NCI-H69 (cell line): Measurements from ENCODE around the gene ASPG.

Experiments
- DNase-seq: peaks from one replicate; lab custom pipeline; 2025; lab: John Stamatoyannopoulos, UW

ASPG gene

DNA sequence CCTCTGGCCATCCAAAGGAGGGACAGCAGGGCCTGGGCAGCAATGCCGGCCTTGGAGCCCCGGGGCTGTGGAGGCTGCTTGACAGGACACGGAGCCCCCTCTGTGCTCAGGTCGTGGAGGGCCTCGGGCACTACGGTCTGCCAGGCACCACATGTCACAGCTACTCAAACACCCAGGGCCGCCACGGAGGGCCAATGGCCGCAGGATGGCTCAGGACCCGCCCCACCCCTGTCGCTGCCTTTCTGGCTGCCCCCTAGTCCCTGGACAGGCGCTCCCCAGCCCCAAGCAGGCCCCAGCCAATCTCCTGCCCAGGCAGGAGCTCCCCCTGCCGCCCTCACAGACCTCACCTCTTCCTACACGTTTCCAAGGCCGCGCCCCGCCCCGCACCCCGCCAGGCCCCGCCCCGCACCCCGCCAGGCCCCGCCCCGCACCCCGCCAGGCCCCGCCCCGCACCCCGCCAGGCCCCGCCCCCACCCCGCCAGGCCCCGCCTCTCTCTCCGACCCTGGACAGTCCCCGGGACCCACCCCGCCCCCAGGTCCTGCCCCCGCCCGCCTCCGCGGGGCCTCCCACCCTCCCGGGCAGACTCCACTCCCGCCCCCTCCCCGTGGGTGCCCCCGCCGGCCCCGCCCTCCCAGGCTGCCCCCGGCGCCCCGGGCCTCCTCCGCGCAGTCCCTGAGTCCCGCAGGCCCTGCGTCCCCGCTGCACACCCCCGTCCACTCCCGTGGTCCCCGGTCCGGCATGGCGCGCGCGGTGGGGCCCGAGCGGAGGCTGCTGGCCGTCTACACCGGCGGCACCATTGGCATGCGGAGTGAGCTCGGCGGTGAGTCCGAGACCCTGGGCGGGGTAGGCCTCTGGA, at the start of gene ASPG:
ASPG (plus strand) TSS at position 669 of the 857 bp plus-strand sequence; CDS start at position 740, 71 bp downstream.
- DNase-seq = no peak

DNA sequence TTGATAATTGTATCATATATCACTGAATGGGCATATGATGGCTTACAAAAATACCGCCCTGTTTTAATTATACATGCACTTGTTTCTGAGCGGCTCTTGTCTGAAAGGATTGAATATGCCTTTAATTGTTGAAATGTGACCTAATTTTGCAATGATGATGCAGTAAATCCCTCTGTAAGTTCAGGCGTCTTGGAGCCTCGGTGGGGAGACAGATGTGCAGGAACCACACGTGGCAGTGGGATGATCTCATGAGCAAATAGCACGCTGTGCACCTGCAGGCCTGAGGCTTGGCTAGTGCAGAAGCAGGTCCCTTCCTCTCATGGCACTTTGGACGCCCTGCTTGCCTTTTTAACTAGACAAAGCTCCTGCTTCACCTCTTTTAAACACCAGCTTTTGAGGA, 49.3 kb upstream of the ASPG start:
- DNase-seq = peak; percentile 79

DNA sequence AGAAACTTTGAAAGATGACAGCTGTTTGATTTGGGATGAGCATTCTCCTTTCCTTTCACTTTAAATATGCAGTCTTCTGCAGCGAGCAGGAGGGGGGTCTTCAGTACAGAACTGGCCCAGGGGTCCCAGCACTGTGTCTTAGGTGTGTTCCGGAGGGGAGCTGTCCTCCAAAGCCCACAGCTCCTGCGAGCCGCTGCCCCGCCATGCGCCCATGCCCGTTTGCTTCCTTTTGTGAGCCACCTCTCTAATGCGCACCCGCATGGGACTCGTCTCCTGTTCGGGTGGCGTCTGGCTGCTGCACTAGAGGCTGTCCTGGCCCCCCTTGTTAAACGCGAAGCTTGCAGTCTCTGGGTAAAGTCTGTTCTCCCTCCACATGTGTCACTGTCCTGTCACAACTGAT, 48.4 kb upstream of the ASPG start:
- DNase-seq = no peak

DNA sequence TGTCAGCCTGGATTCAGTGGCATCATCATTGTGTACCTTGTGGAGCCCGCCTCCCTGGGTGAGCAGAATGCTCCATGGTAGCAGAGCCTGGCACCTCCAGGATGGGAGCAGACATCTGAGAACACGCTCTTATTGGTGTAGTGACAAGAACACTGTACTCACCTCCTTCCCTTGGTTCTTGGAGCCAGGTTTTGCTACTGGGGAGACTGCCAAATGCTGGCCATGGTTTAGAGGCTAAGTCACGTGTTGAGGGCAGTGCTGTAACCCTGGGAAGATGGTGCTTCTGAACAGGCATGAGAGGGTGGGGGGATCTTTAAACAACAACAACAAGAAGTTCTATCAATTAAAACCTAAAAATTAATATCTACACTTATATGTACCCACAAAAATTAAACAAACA, 47.6 kb upstream of the ASPG start:
- DNase-seq = no peak

DNA sequence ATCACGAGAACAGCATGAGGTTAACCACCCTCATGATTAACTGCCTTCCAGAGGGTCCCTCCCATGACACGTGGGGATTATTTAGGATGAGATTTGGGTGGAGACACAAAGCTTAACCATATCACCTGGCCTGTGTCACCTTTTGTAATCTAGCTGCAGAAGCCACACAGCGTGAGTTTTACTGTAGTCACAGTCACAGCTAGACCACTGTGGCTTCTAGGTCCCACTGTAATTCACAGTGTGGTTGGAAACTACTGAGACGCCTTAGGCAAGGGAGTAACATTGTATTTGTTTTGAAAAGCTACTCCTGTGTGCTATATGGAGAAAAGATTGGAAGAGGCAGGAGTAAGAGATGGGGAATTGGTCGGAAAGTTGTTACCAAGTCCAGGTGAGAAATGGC, 46.3 kb upstream of the ASPG start:
- DNase-seq = no peak

DNA sequence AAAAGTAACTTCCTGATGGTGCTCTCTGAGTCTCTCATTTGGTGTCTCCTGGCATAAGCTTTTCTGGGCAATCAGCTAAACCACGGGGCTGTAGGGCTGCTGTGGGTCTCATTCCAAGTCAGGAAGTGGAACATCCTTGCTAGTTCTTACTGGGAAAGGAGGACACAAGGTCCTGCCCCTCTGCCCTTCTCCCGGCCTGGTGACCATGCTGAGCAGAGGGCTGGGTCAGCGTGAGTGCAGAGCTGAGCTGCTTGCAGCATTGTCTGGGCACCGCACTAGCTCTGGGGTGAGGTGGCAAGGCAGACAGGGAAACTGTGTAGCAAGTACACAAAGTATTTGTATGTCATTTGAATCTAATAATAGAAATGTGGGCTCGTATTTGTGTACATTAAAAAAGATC, 45.0 kb upstream of the ASPG start:
- no peak for DNase-seq

DNA sequence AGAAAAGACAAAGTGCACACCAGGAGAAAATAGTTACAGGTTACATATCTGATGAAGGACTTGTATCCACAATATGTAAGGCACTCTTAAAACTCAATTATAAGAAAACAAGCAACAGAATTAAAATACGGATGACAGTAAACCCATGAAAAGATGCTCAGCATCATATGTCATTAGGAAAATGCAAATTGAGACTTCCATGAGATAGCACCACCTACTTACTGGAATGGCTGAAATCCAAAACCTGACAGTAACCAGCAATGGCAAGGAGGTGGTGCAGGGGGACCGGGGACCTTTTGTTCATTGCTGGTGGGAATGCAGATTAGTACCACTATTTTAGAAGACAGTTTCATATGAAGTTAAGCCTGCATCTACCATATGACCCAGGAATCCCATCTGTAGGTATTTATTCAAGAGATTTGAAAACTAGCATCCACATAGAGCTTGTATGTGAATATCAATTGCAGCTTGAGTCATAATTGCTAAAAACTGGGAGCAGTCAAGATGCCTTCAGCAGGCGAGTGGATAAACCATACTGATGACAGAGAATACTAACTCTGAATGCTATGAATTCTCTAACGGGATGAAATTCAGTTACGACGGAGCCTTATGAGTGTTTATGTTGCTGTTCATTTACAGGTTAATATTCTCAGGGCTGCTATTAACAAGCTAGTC, 43.9 kb upstream of the ASPG start:
- DNase-seq = no peak

DNA sequence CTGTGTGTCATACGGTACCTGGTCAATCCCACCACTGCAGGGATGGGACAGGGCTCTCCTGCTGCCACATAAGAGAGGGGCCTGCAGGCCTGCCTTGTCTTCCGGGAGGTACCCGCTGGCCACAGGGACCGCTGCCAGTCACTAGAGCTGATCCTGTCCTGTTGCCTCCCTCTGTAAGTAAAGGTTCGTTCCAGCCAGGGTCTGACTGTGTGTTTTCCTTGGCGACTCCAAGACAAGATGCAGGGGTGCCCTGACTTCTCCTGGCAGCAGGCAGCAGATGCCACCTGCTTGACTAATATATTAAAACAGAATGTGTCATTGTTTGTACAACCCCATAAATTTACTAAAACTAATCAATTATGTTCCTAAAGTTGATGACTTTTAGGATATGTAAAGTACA, 41.5 kb upstream of the ASPG start:
- DNase-seq = no peak

DNA sequence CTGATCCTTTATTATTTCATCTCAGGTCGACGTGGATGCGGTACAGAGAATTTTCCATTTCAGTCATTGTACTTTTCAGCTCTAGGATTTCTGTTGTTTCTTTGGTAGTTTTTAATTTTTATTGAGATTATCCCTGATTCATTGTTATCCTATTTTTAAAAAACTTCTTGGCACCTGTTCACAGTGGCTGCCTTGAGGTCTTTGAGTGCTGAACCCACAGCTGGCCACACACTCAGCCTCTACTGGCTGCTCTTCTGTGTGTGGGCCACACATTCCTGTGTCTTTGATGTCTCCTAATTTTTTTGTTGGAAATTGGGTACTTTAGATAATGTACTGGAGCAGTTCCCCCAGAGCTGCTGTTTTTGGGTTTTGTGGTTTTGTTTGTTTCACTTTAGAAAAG, 37.7 kb upstream of the ASPG start:
- DNase-seq = no peak

DNA sequence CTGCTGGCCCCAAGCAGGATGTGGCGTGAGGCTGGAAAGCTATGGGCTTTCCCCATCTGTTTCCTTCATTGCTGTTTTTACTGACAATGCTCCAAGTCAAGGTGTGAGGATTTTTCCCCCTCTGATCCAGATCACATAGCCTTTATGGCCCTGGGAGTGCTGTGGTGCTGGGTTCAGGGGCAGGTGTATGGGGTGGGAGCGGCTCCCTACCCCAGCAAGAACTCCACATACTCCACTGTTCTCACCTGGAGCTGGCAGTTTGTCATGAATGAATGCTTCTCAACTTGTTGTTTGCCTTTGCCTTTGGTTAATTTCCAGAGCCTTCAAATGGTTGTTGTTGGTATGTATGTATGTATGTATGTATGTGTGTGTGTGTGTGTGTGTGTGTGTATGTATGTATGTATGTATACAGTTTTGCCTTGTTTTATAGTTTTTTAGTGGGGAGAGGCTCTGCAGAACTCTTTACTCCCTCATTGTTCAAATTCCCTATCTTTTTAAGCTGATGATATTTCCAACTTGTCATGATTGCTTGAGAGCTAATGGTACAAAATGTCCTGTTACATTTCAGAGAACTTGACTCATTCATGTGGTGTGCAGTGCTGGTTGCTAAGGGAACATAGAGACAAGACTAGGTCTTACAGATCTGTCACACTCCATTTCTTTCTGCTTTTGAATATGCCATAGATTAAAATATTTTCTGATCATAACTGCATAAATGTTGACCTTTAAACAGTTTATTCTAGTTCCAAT, 36.6 kb upstream of the ASPG start:
- no peak for DNase-seq

DNA sequence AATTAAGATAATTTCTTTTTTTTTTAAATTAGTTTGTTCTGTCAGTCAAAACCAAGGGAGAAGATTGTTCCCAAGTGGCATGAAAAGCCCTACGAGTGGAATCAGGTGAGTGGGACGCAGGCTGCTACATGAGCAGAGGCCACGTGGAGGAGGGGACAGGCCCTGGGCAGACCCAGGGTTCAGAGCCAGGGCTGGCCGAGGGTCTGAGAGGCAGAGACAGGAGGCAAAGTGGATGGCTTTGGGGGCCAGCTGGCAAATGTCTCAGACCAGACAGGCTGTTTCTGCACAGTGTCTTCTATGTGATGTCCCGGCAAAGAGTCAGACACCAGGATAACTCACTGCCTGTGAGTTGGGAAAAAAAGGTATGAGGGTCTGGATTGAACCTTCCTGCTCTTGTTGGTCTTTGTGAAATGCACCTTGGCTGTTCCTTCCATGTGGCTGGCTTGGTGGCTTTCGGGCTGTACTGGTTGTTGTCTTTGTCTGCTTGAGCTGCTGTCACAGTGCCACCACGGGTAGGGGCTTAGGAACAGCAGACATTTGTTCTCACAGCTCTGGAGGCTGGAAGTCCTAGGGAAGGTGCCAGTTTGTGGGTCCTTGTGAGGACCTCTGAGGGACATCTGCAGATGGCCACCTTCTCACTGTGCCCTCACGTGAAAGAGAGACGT, 35.8 kb upstream of the ASPG start:
- DNase-seq = no peak

DNA sequence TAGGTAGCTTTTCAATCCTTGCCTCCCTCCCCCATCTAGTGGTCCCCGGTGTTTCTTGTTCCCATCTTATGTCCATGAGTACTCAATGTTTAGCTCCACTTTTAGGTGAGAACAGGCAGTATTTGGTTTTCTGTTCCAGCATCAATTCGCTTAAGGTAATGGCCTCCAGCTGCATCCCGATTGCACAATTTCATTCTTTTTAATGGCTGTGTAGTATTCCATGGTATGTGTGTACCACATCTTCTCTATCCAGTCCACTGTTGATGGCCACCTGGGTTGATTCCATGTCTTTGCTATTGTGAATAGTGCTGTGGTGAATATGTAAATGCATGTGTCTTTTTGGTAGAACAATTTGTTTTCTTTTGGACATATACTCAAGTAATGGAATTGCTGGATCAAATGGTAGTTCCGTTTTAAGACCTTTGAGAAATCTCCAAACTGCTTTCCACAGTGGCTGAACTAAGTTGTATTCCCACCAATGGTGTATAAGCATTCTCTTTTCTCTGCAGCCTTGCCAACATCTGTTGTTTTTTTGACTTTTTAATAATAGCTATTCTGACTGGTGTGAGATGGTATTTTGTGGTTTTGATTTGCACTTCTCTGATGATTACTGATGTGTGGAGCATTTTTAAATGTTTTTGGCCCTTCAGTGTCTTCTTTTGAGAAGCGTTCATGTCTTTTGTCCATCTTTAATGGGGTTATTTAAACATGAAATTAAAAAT, 34.2 kb upstream of the ASPG start:
- DNase-seq = no peak

DNA sequence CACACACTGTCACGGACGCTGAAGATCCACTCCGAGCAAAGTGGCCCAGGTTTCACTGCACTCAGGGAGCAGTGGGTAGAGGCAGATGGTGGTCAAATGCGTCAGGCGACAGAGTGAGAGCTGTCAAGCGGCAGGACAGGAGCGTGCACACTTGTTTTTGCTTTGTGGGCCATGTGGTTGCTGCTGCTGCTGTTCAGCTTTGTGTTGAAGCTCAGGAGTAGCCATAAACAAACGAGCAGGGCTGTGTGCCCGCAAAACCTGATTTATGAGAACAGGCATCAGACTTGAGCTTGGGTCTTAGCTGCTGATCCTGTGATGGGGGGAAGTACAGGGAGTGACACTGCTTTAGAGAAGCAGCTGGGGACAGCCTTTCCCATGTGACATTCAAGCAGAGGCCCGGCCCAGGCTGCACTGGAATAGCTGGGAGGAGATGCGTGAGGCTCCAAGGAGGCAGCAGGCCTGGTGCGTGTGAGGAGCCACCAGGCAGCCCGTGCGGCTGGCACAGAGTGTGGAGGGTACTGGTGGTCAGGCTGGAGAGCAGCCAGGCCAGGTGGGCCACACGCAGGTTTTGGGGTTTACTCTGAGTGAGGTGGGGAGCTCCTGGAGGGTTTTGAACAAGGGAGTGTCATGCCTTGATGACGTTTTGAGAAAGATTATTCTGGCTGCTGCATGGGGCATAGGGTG, 31.1 kb upstream of the ASPG start:
- no peak for DNase-seq

DNA sequence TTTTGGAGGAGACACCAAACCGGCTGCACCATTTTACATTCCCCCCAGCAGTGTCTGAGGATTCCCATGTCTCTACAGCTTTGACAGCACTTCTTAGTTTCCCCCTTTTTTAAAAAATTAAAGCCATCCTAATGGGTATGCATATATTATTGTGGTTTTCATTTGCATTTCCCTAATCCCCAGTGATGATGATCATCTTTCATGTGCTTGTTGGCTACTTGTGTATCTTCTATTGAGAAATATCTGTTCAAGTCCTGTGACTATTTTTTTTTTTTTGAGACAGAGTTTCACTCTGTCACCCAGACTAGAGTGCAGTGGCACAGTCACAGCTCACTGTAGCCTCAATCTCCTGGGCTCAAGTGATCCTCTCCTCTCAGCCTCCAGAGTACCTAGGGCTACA, 23.2 kb upstream of the ASPG start:
- DNase-seq = no peak

DNA sequence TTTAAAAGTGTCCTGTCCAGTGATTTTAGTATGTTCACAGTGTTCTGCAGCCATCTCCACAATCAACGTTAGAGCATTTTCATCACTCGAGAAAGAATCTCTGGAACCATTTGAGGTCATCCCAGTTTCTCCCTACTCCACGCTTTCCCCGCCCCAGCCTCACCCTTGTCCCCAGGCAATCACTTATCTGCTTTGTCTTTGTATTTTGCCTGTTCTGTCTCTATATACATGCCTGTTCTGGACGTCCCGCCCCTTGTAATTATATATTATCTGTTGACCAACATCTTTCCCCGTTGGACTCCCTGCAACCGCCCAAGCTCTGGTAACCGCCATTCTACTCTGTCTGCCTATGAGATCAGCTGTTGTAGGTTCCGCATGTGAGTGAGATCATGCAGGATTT, 21.5 kb upstream of the ASPG start:
- DNase-seq = peak; percentile 47

DNA sequence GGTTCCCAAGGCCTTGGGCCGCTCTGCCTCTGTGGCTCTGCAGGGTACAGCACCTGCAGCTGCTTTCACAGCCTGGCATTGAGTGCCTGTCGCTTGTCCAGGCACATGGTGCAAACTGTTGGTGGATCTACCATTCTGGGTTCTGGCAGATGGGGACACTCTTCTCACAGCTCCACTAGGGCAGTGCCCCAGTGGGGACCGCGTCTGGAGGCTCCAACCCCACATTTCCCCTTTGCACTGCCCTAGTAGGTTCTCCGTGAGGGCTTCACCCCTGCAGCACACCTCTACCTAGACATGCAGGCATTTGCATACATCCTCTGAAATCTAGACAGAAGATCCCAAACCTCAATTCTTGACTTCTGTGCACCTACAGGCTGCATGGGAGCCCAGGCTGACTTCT, 19.2 kb upstream of the ASPG start:
- DNase-seq = no peak

DNA sequence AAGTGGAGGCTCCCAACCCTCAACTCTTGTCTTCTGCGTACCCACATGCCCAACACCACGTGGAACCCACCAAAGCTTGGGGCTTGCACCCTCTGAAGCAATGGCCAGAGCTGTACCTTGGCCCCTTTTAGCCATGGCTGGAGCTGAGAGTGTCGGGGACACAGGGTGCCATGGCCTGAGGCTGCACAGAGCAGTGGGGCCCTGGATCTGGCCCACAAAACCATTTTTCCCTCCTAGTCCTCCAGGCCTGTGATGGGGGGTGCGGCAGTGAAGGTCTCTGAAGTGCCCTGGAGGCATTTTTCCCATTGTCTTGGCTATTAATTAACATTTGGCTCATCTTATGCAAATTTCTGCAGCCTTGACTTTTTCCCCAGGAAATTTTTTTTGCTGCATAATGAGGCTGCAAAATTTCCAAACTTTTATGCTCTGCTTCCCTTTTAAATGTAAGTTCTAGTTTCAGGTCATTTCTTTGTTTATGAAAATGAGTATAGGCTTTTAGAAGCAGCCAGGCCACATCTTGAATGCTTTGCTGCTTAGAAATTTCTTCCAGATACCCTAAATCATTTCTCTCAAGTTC, 18.7 kb upstream of the ASPG start:
- DNase-seq = no peak

DNA sequence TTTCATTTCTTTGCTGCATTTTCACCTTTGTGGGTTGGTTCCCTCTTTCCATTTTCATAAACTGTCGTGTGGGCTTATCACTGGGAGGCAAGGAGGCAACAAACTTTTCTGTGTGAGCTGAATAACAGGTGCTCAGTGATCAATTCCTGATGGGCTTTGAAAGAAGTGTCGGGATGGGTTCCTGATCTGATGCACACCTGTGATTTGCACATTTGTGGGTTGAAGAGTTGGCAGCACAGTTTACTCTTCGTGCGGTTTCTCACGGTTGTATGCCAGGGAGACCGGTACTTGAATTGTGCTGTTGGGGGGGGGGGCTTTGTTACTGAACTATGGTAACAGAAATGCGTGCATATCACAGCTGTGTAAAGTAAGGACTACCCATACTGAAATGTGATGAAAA, 16.0 kb upstream of the ASPG start:
- DNase-seq = no peak

DNA sequence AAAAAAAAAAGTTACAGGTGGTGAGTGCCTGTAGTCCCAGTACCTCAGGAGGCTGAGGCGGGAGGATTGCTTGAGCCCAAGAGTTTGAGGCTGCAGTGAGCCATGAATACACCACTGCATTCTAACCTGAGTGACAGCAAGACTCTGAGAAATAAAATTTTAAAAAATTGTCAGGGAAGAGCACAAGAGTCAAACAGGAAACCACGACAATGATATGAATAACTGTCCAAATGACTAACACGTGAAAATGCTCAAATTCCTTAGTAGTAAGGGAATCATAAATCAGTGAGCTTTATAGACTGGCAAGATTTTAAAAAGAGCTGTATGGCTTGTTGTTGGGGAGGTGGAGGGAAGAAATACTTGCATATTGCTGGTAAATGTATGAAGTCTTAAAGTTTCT, 12.9 kb upstream of the ASPG start:
- DNase-seq = no peak

DNA sequence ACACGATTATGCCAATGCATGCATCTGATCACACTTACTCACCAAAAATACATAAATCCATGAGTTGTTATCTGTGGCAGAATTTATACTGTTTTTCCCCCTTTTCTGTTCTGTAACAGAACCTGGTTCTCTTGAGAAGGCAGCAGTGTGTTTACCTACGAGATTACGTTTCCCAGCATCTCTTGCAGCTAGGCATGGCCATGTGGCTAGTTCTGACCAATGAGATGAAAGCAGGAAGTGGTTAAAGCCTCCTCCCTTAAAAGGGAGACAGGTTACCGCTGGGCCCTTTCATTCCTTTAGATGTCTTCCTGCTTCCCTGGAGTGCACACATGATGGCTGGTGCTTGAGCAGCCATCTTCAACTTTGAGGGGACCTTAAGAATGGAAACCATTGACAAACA, 11.7 kb upstream of the ASPG start:
- no peak for DNase-seq
